Non-pigmented ciliary epithelial cell (primary cell): ENCODE results near the gene OR10A5.
"Not testable (repeated sequence)": the region's sequence is repeated elsewhere in the genome, so short reads cannot be mapped to it uniquely, and the experiment has no call there.

Source experiments
- DNase-seq: peaks from one replicate; pipeline ENCODE4 v3.0.0-alpha.2; 2010; ENCODE audit warnings: low read depth

OR10A5 gene, protein sequence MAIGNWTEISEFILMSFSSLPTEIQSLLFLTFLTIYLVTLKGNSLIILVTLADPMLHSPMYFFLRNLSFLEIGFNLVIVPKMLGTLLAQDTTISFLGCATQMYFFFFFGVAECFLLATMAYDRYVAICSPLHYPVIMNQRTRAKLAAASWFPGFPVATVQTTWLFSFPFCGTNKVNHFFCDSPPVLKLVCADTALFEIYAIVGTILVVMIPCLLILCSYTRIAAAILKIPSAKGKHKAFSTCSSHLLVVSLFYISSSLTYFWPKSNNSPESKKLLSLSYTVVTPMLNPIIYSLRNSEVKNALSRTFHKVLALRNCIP

DNA sequence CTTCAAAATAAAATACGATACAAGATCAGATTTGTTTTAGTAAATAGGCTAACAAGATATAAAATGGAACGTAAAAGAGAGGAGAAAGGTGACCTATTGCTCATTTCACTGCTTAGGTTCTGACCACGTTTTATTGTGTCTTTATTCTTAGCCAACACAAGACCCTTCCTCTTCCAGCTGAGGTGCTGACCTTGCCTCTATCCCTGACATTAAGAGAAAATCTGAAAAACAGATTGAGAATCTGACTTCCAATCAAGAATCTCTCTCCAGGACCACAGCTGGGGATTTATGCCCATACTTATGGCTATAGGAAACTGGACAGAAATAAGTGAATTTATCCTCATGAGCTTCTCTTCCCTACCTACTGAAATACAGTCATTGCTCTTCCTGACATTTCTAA, at the start of gene OR10A5:
Gene OR10A5, plus strand, starts transcription at position 301 of the 400 bp plus-strand sequence. Its CDS starts 0 bp downstream, at position 301.
- DNase-seq, result no peak

DNA sequence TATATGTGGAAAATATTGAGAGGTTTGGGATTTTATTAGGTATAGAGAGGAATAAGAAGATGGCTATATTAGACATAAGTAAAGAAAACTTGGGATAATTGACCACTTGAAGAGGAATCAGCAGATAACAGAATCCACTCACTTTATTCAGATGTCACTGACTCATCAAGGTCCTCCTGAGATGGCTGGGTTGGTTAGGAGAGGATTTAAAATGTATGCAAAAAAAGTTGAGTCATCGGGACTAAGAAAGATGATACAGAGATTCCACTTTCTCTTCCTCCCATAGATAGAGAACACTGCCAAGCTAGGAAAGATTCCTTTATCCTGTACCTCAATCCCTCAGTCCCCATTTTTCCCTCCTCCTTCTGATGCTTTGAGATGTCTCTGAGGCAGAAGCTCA, 46.1 kb upstream of the OR10A5 start, which contains the start of gene OR6A2:
Gene OR6A2, minus strand, starts transcription at position 288 of the 400 bp plus-strand sequence. CDS start 3,981 bp downstream, outside the sequence.
- peak; percentile 15 for DNase-seq

DNA sequence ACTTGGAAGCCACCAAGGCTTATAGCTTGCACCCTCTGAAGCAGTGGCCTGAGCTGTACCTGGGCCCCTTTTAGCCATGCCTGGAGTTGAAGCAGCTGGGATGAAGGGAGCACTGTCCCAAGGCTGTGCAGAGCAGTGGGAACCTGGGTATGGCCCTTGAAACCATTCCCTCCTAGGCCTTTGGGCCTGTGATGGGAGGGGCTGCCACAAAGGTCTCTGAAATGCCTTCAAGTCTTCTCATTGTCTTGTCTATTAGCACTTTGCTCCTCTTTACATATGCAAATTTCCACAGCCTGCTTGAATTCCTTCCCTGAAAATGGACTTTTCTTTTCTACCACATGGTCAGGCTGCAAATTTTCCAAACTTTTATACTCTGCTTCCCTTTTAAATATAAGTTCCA, 44.4 kb upstream of the OR10A5 start:
- not testable (repeated sequence) for DNase-seq

DNA sequence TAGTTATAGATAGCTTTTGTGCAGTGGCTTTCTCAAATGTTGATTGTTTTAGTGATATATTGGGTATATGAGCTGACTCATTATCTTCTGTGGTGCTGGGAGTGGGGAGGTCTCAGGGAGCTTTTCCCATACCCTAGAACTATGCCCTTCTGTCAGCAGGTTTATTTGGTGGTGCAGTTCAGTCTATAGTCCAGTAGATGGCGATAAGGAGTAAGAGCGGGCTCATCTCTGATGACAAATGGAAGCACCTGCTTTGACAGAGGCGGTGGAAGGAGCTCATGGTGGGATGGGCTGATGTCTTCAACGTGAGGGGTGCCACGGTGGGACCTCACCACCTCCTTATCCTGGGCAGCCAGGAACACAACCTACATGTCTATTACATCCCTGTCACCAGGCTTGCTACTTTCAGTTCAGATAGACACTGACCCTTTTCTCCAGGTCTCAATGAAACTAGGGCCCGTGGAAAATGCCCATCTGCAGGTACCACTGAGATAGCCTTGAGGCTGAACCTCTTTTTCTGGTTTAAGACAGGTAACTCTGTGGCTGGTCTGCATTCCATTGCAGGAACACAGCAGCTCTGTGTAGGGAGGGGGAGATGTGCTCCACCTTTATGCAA, 33.0 kb upstream of the OR10A5 start:
- DNase-seq, result no peak

DNA sequence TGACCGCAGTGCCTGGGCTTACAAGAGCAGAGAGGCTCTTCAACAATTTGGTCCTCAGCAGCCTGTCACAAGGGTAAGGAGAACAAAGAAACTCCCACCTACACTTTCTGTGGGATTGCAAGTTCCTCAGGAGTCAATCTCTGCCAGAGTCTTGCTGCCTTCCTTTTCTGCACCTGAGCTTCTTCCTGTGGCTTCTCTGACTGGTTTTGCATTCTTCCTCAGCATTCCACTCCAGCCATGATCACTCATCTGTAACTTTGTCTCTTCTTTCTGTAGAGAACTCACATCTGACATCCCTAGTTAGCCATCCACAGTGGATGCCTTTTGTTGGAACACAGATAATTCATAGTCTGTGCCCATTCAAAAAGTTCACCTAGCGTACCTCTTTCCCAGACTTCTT, 31.8 kb upstream of the OR10A5 start:
- no peak for DNase-seq

DNA sequence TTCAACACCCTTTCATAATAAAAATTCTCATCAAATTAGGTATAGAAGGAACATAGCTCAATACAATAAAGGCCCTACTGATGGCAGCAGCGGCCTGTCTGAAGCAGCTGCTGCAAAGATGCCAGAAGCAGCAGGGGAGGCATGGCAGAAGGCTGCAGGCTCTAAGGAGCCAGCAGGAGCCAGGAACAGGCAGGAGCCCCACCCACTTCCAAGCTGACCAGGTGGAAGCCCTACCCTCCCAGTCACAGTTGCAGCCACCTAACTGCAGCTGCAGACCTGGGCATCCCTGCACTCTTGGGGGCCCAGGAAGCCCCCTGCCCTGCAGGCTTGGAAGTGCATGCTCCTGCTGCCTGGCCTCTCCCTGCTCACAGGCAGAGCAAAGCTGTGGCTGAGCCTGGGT, 27.8 kb upstream of the OR10A5 start:
- no peak for DNase-seq

DNA sequence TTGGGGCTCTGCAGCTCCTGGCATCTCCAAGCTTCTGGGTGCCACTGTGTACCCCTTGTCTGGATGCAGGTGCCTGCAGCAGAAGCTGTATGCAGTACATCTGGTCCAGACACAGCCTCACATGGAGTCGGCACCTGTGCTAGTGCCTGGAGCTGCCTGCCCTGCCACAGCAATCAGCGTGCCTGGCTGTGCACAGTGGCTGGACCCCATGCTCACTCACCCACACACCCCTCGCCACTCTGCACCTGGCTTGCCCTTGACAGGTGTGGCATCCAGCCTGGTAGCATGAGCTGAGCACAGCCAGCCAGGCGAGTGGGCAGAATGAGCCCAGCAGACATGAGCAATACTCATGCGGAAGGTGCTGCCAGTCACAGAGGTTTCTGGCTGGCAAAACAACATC, 26.5 kb upstream of the OR10A5 start:
- DNase-seq, result no peak

DNA sequence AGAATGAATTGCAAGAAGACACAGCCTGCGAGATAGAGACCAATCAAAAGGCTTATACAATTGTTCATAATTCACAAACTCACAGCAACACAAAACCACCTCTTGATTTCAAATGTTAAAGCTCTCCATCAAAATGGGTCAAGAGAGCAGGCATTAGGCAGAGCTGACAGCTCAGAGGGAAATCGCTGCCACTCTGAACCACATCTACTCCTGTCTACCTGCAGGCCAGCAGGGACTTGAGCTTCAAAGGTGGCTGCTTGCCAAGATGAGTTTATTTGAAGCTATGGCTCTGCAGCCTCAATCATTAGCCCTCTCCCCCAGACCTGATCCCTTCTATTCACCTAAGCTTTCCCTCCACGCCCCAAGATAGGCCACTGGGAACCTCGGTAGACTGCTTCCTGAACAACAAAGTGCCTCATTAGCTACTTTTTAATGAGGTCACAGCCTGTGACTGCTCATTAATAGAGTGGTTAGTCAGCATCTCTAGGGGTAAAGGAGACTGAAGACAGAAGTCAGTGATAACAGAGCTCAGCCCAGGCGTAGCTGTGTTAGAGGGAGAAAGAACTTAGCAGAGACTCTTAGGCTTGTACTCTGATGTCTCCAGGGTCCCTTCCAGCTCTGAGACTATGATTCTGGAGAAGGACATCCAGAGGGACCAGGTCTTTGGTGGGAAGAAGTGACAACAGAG, 21.2 kb upstream of the OR10A5 start:
- DNase-seq, result no peak

DNA sequence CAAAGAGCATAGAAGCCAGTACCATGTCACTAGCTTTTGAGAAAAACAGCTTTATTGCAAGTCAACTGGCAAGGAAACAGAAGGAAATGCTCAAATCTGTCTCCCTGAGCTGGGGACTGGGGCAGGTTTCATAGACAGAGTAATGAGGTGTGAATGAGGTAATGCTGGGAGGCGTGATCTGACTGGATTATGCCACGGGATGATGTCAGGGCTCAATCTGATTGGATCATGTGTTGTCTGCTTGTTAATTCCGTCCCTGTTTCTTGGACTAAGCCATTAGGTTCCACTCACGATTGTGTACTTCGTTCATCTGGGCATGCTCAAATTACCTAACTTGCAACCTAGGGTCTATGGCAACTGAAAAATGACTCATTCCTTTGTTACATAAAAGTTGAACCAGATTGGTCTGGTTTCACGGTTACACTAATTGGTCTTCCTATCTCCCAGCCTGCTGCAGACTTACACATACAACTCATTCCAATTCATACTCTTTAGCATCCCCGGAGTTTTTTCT, 20.2 kb upstream of the OR10A5 start:
- DNase-seq, result no peak

DNA sequence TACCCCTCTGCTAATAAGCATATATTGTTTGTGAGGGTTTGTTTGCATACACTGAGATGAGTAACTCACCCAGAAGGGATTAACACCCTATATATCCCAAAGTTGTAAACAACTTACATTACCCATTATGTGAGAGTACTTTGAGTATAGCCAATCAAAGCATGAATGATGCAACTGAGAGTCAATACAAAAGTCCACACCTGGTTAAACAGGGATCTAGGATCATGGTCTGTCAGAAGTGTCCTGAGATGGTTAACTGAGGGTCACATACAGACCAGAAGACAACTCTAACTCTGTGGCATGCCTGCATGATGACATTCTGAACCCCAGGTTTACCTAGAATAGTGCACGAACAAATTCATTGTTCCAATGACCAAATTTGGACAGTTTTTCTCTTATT, 17.4 kb upstream of the OR10A5 start:
- DNase-seq, result no peak

DNA sequence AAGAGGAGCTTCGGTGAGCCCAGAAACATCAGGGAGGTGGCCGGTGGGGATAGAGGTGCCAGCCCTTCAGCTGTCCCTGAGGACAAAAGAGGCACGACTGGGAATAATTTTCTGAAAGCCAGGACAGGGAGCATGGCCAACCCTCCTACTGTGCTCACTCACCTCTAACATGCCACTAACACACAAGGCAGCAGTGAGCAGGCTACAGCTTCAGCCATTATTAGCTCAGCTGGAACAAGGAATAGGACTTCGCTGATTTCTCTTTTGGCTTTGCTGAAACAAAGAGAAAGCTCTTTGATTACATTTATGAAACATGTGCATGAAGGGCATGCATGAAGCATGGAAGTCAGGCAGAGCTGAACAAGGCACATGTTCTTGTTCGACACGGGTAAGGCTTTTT, 12.1 kb upstream of the OR10A5 start:
- DNase-seq, result no peak

DNA sequence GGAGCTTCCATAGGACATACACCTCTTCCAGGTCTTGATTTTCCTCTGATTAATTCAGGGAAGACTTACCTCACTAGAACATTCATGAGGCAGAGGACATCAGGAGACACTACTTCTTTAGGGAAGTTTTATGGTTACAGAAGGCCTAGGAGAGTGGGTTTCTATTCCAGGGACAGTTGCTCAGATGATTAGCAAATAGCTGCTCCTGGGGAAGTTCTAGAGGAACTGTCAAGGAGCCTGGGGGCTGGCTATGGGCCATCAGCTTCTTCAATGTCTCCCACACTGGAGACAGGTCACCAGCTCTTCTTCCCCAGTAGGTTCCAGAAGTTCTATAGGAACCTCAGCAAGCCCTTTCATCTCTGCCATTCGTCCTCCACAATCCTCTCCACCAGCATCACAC, 11.5 kb upstream of the OR10A5 start:
- no peak for DNase-seq

DNA sequence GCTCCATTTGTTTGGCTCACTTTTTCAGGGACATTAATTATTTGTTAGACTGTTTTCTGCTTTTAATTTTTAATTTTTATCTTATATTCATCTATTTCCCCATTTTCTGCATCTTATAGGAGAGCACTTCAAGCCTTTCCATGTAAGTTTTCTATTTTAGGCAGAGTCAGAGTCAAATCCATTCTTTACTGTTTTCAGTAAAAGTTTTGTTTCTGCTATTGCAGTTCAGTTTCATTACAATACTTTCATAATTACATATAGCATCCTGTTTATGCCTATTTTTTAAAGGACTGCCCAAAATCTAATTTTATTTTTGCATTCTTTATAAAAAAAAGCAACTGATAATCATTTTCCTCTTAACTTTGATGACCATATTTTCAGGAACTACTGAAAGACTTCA, 3.8 kb upstream of the OR10A5 start:
- no peak for DNase-seq

DNA sequence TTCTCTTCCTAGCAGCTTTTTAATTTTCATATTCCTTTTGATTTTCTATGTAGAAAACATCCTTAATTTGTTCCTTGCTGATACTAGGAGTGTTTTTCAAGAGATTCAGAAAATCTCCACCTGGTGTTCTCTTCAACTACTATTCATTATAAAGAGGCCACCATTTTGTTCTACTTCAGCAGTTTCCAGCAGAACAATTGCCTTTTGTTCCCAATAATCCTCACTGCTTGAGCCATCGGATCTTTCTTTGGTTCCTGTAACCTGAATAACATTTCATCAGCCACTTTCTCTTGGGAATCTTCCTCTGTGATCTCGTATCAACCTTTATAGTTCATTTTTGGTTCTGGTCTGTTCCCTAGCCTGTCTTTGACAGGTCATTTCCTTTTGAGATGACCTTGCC, 1.8 kb upstream of the OR10A5 start:
- no peak for DNase-seq

DNA sequence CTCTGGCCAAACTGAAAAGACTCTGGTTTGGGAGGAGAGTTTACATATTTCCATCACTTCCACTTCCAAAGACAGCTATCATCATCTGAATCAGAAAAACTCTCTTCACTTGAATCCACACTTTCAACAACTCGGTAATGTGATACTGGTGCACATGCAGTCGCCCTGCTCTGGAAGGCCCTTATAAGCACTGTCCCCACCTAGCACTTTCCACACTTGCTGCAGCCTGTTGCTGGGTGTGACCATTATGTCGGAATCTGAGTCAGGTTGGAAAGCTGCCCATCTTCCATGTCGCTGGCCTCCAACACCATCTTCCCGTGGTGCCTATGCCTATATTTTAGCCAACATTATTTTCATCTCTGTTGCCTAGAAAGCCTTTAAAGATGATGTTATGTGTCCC, 1.1 kb upstream of the OR10A5 start:
- DNase-seq, result no peak

DNA sequence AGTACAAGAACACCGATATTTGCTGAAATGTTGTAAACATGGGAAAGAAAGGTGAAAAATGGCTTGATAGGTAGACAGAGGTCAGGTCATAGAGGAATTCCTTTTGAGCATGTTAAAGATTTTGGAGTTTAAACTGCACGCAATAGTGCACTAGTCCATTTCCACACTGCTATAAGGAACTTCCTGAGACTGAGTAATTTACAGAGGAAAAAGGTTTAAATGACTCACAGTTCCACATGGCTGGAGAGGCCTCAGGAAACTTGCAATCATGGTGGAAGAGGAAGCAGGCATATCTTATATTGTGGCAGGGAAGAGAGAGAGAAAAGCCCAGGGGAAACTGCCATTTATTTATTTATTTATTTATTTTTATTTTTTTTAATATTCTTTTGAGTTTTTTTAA, 5.0 kb downstream of the OR10A5 start:
- DNase-seq, result no peak

DNA sequence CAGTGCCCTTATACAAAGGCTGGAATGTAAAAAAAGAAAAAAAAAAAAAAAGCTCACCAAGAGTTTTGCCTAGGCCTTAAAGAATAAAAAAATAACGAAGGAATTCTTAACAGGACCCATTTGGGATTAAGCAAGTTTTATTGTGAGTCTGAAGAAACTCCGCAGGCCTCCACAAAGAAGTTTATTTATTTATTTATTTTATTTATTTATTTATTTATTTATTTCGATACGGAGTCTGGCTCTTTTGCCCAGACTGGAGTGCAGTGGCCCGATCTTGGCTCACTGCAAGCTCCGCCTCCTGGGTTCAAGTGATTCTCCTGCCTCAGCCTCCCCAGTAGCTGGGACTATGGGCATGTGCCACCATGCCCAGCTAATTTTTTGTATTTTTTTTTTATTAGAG, 9.3 kb downstream of the OR10A5 start:
- not testable (repeated sequence) for DNase-seq

DNA sequence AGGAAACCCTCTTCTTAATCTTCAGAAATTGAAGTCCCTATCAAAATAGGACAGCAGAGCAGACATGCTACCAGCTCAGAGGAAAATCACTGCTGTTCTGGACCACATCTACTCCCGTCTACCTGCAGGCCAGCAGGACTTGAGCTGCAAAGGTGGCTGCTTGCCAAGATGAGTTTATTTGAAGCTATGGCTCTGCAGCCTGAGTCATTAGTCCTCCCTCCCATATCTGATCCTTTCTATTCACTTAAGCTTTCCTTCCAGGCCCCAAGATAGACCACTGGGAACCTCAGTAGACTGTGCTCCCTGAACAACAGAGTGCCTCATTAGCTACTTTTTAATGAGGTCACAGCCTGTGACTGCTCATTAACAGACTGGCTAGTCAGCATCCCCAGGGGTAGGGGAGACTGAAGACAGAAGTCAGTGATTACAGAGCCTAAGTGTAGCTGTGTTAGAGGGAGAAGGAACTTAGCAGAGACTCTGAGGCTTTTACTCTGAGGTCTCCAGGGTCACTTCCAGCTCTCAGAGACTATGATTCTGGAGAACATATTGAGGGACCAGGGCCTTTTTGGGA, 10.6 kb downstream of the OR10A5 start:
- peak; percentile 65 for DNase-seq

DNA sequence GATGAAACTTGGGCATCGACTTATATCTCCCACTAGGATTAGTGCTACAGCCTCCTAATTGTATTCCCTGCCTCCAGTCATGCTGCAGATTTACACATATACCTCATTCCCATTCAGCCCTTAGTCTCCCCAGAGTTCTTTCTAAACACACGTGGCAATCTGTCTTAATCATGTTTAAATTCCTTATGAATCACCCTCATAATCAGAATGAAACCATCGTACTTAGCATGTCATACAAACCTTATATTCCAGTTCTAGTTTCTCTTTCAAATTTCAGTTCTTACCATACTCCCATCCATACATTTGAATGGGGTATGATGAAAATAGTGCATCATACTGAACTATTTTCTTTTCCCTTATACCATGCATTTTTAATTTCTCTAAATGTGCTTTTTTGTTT, 11.4 kb downstream of the OR10A5 start:
- peak; percentile 27 for DNase-seq

DNA sequence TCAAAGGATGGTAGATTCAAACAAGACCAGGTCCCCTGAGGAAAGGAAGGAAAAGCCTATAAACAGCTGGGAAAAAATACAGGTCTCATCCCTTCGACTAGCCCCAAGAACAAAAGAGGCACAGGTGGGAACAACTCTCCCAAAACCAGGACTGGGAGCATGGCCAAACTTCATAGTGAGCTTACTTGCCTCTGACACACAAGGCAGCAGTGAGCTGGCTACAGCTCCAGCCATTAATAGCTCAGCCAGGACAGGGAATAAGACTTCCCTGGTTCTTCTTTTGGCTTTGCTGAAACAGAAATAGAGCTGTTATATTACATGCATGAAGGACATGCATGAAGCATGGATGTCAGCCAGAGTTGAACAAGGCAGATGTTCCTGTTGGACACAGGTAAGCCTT, 17.5 kb downstream of the OR10A5 start, which contains the start of gene OR10A2:
Gene OR10A2, plus strand, starts transcription at position 97 of the 400 bp plus-strand sequence. CDS start 6,698 bp downstream, outside the sequence.
- no peak for DNase-seq

DNA sequence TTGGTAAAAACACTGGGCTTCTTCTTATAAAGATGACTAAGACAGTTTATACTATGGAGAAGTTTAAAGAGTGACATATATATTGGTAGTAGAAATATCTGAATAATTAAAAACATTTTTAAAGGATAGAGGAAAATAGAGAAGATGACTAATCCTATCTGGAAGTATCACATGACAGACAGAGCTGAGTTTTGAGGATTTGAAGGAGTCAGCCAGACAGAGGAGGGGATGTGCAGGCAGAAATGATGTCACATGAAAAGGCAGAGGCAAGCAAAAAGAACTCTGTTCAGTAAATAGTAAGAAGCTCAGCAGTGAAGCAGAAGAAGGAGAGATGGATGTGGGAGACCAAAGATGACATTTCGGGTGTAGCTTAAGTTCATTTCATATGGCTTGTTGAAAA, 19.0 kb downstream of the OR10A5 start:
- peak; percentile 38 for DNase-seq

DNA sequence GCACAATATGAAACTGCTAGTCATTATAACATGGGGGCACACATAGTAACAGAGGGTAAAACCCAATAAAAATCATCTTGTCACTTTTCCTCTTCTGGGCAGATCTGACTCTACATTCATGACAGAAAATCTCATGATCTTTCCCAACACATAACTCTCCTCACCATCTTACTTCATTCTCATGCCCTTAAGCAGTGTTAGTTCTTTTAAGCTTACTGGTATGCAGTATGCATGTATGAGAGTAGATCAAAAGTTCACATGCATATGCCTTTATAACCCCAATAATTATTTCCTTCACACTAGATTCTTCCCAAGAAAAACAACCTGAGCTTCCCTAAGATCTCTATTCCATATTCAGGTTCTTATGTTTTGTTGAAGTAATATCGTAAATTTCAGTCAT, 25.8 kb downstream of the OR10A5 start:
- no peak for DNase-seq

DNA sequence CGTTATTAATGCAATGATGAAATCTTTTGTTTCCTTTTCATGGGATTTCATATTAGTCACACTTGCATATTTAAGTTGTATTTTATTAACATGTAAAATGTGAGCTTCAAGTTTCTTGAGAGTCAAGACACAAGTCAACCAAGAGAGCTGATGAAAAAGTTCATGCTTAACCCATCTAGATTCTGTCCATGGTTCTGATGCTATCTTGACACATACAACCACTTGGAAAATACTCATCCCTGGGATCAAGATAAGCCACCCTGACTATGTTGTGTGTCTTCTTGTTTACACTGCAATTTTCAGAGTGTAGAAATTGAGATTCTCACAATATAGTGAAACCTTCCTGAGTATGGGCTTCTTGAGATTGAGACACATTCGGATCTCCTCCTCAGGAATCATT, 30.3 kb downstream of the OR10A5 start:
- DNase-seq, result no peak
